ENCODE results near the gene BTN1A1.

GRCh38 chr6:26459023-26459810, 40.9 kb upstream of the BTN1A1 start:
- TF ChIP-seq NFE2L1 (CRISPR knock-in tag; IDR thresholded peaks at IDR 0.05) (no peak), ATF1 (CRISPR knock-in tag; IDR thresholded peaks at IDR 0.05) (no peak), CTCF (IDR thresholded peaks at IDR 0.05) (no peak), MAX (CRISPR knock-in tag; IDR thresholded peaks at IDR 0.05) (no peak), CREM (CRISPR knock-in tag; IDR thresholded peaks at IDR 0.05) (no peak)

All from WTC11 (cell line).